SK-N-SH treated with all-trans-retinoic acid at 6 μM for 48 hours (cell line): ENCODE measurements around the gene SORCS3.

Source experiments
- CREB5 ChIP-seq: fragments of 250-450 bp; sonication (Bioruptor Pico); IDR thresholded peaks from 2 replicates; pipeline ENCODE4 v1.5.1; 2020; ENCODE audit warnings: low read depth, mild to moderate bottlenecking, moderate library complexity
- PATZ1 ChIP-seq: fragments of 250-450 bp; sonication (Bioruptor Pico); IDR thresholded peaks from 2 replicates; pipeline ENCODE4 v1.8.0; 2020; ENCODE audit warnings: mild to moderate bottlenecking, moderate library complexity, borderline replicate concordance
- TSHZ2 ChIP-seq: fragments of 250-450 bp; sonication (Bioruptor Pico); IDR thresholded peaks from 2 replicates; pipeline ENCODE4 v1.5.0; 2020; ENCODE audit warnings: mild to moderate bottlenecking, moderate library complexity

GRCh38 chr10:104666106-104666505 lies 25.0 kb downstream of the SORCS3 start:
- TF ChIP-seq TSHZ2 (no peak), PATZ1 (no peak), CREB5 (CRISPR knock-in tag) (no peak)
